Liver (tissue), 3 donors: ENCODE results near the gene DENND4A.

ENCODE experiments used
- EGR1 ChIP-seq, 2 donors: IDR thresholded peaks; 2 replicates each; pipeline ENCODE4 v1.6.1; 2016 to 2018; ENCODE audit warnings: antibody characterized with exemption in 2 of 2, low read depth in 2 of 2
- FOXA1 ChIP-seq: IDR thresholded peaks from 2 replicates; pipeline ENCODE4 v1.6.1; 2016; ENCODE audit warnings: antibody characterized with exemption
- FOXA2 ChIP-seq: IDR thresholded peaks from 2 replicates; pipeline ENCODE4 v1.6.1; 2016; ENCODE audit warnings: antibody characterized with exemption
- JUND ChIP-seq, 2 donors: IDR thresholded peaks; 2 replicates each; pipeline ENCODE4 v1.6.1; 2016; ENCODE audit warnings: antibody characterized with exemption in 2 of 2
- RAD21 ChIP-seq, 2 donors: IDR thresholded peaks; 2 replicates each; pipeline ENCODE4 v1.6.1; 2016; ENCODE audit warnings: antibody characterized with exemption in 2 of 2, mild to moderate bottlenecking in 2 of 2
- RXRA ChIP-seq, 2 donors: IDR thresholded peaks; 2 replicates each; pipeline ENCODE4 v1.6.1; 2017 to 2018; ENCODE audit warnings: antibody characterized with exemption in 2 of 2, mild to moderate bottlenecking in 1 of 2
- SP1 ChIP-seq: IDR thresholded peaks from 2 replicates; pipeline ENCODE4 v1.6.1; 2018; ENCODE audit warnings: antibody characterized with exemption, mild to moderate bottlenecking
- TAF1 ChIP-seq: conservative IDR thresholded peaks from 2 replicates; pipeline ENCODE4 v1.6.1; 2016; ENCODE audit warnings: antibody characterized with exemption, mild to moderate bottlenecking
- TF ChIP-seq, protein P1 (sequence below): fragments of 150-350 bp; IDR thresholded peaks from 2 replicates; pipeline ENCODE4 v1.5.1; 2017; ENCODE audit warnings: improper control_type of control experiment, low read depth, low read length; ENCODE audit not compliant: missing input control
- TF ChIP-seq, protein P2 (sequence below): IDR thresholded peaks from 2 replicates; pipeline ENCODE4 v1.6.1; 2016; ENCODE audit warnings: antibody characterized with exemption
- TF ChIP-seq, protein P3 (sequence below): IDR thresholded peaks from 2 replicates; pipeline ENCODE4 v1.6.1; 2016; ENCODE audit warnings: antibody characterized with exemption
- TF ChIP-seq, protein P4 (sequence below): IDR thresholded peaks from 2 replicates; pipeline ENCODE4 v1.6.1; 2016; ENCODE audit warnings: antibody characterized with exemption, mild to moderate bottlenecking
- TF ChIP-seq, protein P5 (sequence below): IDR thresholded peaks from 2 replicates; pipeline ENCODE4 v1.6.1; 2016; ENCODE audit warnings: antibody characterized with exemption
- donor health status: healthy.
- donor health status: healthy.

DNA sequence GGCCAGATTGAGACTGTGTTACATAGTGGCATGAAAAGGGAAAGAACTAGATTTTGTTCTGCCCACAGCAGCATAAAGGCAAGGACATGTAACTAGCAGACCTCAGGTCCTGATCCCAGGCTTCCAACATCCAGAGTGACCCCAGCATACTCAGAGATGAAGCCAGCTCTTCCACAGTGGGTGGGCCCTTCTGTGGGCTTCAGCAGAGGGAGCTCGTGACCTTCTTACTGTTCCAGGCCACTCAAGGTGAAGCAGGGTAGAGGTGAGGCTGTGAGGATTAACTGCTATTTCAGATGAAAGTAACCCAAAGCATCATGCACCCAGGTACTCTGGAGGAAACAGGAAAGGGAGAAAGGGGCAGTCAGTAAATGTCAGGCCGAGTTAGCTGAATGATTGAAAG lies 171.3 kb downstream of the DENND4A start:
- no peak for TF ChIP-seq RAD21 (IDR thresholded peaks at IDR 0.05)
- TF ChIP-seq, protein P1, sequence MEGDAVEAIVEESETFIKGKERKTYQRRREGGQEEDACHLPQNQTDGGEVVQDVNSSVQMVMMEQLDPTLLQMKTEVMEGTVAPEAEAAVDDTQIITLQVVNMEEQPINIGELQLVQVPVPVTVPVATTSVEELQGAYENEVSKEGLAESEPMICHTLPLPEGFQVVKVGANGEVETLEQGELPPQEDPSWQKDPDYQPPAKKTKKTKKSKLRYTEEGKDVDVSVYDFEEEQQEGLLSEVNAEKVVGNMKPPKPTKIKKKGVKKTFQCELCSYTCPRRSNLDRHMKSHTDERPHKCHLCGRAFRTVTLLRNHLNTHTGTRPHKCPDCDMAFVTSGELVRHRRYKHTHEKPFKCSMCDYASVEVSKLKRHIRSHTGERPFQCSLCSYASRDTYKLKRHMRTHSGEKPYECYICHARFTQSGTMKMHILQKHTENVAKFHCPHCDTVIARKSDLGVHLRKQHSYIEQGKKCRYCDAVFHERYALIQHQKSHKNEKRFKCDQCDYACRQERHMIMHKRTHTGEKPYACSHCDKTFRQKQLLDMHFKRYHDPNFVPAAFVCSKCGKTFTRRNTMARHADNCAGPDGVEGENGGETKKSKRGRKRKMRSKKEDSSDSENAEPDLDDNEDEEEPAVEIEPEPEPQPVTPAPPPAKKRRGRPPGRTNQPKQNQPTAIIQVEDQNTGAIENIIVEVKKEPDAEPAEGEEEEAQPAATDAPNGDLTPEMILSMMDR = no peak
- TF ChIP-seq EGR1 (IDR thresholded peaks at IDR 0.05; ENCODE audit: low read depth in 2 of 2) = no peak
- no peak for TF ChIP-seq SP1
- TF ChIP-seq JUND (IDR thresholded peaks at IDR 0.05) = no peak
- TF ChIP-seq, protein P2, sequence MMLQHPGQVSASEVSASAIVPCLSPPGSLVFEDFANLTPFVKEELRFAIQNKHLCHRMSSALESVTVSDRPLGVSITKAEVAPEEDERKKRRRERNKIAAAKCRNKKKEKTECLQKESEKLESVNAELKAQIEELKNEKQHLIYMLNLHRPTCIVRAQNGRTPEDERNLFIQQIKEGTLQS = no peak
- TF ChIP-seq, protein P3, sequence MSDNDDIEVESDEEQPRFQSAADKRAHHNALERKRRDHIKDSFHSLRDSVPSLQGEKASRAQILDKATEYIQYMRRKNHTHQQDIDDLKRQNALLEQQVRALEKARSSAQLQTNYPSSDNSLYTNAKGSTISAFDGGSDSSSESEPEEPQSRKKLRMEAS = no peak
- no peak for TF ChIP-seq RXRA (IDR thresholded peaks at IDR 0.05)
- no peak for TF ChIP-seq TAF1
- no peak for TF ChIP-seq FOXA1
- TF ChIP-seq, protein P4, sequence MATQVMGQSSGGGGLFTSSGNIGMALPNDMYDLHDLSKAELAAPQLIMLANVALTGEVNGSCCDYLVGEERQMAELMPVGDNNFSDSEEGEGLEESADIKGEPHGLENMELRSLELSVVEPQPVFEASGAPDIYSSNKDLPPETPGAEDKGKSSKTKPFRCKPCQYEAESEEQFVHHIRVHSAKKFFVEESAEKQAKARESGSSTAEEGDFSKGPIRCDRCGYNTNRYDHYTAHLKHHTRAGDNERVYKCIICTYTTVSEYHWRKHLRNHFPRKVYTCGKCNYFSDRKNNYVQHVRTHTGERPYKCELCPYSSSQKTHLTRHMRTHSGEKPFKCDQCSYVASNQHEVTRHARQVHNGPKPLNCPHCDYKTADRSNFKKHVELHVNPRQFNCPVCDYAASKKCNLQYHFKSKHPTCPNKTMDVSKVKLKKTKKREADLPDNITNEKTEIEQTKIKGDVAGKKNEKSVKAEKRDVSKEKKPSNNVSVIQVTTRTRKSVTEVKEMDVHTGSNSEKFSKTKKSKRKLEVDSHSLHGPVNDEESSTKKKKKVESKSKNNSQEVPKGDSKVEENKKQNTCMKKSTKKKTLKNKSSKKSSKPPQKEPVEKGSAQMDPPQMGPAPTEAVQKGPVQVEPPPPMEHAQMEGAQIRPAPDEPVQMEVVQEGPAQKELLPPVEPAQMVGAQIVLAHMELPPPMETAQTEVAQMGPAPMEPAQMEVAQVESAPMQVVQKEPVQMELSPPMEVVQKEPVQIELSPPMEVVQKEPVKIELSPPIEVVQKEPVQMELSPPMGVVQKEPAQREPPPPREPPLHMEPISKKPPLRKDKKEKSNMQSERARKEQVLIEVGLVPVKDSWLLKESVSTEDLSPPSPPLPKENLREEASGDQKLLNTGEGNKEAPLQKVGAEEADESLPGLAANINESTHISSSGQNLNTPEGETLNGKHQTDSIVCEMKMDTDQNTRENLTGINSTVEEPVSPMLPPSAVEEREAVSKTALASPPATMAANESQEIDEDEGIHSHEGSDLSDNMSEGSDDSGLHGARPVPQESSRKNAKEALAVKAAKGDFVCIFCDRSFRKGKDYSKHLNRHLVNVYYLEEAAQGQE = no peak
- TF ChIP-seq, protein P5, sequence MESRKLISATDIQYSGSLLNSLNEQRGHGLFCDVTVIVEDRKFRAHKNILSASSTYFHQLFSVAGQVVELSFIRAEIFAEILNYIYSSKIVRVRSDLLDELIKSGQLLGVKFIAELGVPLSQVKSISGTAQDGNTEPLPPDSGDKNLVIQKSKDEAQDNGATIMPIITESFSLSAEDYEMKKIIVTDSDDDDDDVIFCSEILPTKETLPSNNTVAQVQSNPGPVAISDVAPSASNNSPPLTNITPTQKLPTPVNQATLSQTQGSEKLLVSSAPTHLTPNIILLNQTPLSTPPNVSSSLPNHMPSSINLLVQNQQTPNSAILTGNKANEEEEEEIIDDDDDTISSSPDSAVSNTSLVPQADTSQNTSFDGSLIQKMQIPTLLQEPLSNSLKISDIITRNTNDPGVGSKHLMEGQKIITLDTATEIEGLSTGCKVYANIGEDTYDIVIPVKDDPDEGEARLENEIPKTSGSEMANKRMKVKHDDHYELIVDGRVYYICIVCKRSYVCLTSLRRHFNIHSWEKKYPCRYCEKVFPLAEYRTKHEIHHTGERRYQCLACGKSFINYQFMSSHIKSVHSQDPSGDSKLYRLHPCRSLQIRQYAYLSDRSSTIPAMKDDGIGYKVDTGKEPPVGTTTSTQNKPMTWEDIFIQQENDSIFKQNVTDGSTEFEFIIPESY = no peak
- no peak for TF ChIP-seq FOXA2
